Mesenteric fat pad (tissue), 1 donor: ENCODE data around the gene PCDHGC4. TPM values are rescaled to one million over a fixed set of nuclear protein-coding genes. Genes with fewer than 3 reads are reported as not detected.

ENCODE experiments used
- DNase-seq: peaks from one replicate; pipeline ENCODE4 v3.0.0-alpha.2; 2020; ENCODE audit warnings: low spot score
- long read RNA-seq: library from polyadenylated mRNA; unstranded; transcript quantifications from one replicate; pipeline ENCODE4 v2.0.0, GENCODE V29; 2020
- total RNA-seq: library from RNA; stranded (reverse); fragmentation: NEBNext Ultra II Directional; extraction: Animal tissue kit (Norgen Biotek cat#: 25700); gene quantifications from one replicate; pipeline ENCODE4 v1.2.1, GENCODE V29; 2021
- donor health status: DM: yes; HTN: yes; CAD: no.

PCDHGC4 gene
- 1.7 TPM for total RNA-seq
- long read RNA-seq = 0 reads

DNA sequence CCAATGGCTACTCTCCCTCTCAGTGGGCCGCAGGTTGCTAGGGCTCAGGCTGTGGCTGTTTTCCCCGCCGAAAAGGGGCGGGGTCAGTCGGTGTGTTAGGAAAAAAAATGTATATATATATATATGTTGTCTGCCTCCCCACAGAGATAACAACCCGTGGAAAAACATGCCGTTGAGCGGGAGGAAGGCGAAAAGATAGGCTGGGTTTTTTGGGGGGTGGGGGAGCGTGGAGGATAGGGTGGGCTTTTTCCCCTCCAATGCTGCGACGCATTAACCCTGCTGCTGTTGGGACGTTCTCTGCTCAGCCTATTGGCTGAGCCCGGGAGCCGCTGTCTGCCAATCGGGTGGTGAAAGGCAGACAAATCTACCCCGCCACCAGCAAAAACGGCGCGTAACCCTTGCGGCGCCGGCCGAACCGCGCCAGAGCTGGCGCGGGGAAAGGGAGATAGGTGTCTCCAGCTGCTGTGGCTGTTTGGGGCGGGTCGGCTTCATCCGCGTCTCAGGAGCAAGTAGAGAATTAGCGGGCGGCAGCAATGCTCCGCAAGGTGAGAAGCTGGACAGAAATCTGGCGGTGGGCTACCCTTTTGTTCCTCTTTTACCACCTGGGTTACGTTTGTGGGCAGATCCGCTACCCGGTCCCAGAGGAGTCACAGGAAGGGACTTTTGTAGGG, at the start of gene PCDHGC4:
TSS of gene PCDHGC4 (plus strand) at position 390 of the 671 bp plus-strand sequence. CDS start at position 534, 144 bp downstream.
- no peak for DNase-seq

DNA sequence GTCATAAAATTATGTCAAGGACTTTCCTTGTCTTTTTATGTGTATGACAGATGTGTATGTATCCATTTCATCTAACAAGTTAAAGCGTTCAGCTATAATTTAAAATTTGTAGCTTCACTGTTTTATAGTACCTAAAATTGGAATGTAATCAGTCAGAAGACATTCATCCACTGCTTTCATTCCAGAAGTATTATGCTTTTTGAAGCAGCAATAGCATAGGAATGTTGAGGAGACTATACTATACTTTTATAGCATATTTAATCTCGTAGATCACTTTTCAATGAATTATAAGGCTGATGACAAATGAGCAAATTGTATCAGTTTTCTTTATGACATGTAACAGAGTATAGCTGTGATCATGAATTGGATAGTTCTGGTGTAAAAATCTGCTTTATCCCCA, 47.6 kb upstream of the PCDHGC4 start:
- DNase-seq = no peak

DNA sequence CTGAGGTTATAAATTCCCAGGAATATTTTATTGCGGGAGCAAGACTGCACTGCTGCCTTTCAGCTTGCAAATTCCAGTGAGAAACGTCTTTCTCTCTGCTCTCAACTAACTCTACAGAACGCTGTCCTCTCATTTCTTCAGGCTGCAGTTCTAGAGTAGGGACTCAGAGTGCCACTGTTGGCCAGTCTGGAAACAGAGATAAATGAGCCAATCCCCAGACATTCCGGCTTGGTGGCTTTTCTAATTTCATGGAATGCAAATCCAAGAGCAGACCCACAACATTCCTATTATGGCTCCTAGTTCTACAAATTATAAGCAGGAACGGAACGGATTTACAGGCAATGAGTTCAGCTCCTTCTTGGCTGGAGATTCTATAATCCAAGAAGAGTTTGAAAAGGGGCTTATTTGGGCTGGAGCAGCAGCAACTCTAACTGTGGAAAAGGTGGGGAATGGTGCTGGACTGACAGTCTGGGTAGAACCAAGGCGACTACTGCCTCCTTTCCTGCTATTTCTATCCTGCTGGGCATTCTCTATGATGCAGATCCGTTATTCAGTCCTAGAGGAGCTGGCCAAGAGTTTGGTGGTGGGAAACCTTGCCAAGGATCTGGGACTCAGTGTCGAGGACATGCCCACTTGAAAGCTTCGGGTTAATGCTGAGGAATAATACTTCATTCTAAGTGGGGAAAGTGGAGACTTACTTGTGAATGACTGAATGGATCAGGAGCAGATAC, 45.3 kb upstream of the PCDHGC4 start:
- DNase-seq = no peak

DNA sequence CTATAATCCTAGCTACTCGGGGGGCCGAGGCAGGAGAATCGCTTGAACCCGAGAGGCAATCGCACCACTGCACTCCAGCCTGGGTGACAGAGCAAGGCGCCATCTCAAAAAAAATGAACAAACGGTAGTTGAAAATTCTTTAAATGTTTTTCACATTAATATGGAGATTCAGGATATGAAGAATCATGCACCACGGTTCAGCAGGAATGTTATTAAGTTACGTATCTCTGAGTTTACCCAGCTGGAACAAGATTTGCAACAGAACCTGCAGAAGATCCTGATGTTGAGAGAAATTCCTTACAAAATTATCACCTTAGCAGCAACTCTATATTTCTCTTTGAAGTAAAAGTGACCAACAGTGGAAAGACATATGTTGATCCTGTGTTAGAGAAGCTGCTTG, 44.5 kb upstream of the PCDHGC4 start:
- no peak for DNase-seq

DNA sequence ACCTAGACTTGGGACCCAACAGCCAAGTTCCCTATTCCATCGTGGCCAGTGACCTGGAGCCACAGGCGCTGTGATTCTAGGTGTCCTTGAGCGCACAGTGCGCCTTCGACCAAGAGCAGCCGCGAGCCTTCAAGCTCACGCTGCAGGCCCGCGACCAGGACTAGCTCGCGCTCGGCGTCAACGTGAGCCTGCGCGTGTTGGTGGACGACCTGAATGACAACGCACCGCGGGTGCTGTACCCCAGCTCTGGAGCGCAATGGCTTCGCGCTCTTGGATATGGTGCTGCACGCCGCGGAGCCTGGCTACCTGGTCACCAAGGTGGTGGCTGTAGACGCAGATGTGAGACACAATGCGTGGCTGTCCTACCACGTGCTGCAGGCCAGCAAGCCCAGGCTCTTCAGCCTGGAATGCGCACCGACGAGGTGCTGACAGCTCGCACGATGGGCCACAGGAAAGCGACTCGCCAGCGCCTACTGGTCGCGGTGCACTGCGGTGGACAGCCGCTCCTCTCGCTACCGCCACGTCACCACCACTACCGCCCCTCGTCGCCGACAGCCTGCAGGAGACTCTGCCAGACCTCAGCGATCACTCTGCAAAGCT, 43.2 kb upstream of the PCDHGC4 start:
- DNase-seq = no peak

DNA sequence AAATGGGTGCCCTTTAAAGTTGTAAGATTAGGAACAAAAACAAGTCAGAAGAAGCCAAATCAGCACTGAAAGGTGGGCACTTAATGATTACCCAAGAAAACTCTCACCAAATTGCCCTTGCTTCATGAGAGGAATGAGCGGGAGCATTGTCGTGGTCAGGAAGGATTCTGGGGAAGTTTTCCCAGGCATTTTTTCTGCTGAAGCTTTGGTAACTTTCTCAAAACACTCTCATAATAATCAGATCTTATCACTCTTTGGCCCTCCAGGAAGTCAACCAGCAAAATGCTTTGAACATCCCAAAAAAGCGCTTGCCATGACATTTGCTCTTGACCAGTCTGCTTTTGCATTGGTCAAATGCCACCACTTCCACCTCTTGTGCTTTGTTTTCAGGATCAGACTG, 19.5 kb upstream of the PCDHGC4 start:
- DNase-seq = no peak

DNA sequence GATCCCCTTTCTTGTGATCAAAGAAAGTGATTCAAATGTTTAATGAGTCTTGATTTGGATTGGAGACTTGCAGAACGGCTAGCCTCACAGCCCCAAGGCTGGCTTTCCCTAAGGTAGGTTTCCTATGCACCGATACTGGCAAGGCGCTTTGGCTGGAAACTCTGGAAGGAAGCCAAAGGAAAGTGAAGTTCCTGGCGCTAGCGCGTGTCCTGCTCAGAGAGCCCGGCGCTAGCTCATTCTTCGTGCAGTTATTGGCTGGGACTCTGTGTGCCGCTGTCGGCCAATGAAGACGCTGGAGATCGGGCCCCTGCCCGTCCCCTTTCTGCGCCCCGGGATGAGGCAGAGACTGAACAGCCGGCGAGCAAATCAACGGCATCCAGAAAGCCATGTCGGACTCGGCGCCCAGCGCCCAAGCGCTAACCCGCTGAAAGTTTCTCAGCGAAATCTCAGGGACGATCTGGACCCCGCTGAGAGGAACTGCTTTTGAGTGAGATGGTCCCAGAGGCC, 9.2 kb upstream of the PCDHGC4 start, which contains the start of gene PCDHGC3:
TSS of gene PCDHGC3 (plus strand) at position 342 of the 507 bp plus-strand sequence. CDS start at position 493, 151 bp downstream.
- peak; percentile 94 for DNase-seq

DNA sequence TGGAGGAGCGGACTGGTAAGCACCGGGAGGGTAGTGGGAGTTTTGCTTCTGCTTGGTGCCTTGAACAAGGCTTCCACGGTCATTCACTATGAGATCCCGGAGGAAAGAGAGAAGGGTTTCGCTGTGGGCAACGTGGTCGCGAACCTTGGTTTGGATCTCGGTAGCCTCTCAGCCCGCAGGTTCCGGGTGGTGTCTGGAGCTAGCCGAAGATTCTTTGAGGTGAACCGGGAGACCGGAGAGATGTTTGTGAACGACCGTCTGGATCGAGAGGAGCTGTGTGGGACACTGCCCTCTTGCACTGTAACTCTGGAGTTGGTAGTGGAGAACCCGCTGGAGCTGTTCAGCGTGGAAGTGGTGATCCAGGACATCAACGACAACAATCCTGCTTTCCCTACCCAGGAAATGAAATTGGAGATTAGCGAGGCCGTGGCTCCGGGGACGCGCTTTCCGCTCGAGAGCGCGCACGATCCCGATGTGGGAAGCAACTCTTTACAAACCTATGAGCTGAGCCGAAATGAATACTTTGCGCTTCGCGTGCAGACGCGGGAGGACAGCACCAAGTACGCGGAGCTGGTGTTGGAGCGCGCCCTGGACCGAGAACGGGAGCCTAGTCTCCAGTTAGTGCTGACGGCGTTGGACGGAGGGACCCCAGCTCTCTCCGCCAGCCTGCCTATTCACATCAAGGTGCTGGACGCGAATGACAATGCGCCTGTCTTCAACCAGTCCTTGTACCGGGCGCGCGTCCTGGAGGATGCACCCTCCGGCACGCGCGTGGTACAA, 8.5 kb upstream of the PCDHGC4 start:
- DNase-seq = no peak

DNA sequence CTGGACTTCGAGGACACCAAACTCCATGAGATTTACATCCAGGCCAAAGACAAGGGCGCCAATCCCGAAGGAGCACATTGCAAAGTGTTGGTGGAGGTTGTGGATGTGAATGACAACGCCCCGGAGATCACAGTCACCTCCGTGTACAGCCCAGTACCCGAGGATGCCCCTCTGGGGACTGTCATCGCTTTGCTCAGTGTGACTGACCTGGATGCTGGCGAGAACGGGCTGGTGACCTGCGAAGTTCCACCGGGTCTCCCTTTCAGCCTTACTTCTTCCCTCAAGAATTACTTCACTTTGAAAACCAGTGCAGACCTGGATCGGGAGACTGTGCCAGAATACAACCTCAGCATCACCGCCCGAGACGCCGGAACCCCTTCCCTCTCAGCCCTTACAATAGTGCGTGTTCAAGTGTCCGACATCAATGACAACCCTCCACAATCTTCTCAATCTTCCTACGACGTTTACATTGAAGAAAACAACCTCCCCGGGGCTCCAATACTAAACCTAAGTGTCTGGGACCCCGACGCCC, 7.7 kb upstream of the PCDHGC4 start:
- DNase-seq = no peak

DNA sequence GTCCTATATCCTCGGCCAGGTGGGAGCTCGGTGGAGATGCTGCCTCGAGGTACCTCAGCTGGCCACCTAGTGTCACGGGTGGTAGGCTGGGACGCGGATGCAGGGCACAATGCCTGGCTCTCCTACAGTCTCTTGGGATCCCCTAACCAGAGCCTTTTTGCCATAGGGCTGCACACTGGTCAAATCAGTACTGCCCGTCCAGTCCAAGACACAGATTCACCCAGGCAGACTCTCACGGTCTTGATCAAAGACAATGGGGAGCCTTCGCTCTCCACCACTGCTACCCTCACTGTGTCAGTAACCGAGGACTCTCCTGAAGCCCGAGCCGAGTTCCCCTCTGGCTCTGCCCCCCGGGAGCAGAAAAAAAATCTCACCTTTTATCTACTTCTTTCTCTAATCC, 7.0 kb upstream of the PCDHGC4 start:
- no peak for DNase-seq

DNA sequence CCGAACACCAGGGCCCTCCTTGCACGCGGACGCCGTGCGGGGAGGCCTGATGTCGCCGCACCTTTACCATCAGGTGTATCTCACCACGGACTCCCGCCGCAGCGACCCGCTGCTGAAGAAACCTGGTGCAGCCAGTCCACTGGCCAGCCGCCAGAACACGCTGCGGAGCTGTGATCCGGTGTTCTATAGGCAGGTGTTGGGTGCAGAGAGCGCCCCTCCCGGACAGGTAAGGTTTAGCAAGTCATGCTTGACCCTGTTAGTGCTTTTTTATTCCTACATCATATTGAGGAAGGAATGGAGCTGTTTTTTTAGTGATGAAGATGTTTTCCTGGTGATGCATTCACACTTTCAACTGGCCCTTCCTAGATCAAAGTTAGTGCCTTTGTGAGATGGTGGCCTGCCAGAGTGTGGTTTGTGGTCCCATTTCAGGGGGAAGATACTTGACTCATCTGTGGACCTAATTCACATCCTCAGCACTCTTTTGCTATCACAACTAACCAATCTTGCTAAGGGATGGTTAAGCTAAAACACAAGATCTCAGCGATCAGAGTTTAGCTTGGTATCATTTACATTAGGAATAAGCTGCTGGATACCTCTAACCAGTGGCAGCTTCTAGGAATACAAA, 6.4 kb upstream of the PCDHGC4 start:
- DNase-seq = no peak

DNA sequence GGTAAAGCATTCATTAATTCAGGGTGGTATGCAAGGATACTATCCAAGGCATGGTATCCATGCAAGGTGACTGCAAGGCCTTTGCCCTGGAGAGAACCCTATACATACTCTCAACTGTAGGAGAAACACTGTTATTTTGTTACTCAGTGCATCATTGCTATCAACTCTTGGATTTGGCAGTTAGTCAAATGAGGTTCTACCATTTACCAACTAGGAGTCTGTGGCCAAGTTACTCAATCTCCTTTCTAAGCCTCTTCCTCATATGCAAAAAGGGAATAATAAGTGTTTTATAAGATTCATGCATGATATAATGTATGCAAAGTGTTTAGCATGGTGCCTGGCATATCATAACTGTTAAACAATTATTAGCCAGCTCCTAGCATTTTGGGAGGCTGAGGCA, 5.1 kb upstream of the PCDHGC4 start:
- DNase-seq = no peak

DNA sequence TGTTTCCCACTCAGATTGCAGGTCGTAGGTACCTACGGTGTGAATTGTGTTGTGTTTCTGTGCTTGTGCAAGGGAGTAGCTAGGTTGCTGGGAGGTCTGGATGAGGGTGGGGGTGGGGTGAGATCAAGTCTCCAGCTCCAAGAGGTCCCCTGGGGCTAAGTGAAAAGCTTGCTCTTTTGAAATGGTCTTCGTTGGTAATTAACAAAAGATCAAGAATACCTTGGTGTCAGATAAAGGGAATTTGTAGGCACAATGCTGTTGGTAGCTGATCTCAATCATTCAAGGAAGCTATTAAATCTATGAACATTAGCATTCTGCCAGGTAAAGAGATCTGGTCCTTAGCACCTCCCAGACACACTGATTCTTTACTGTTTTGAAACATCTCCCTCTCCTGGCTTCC, 928 bp upstream of the PCDHGC4 start:
- DNase-seq = no peak

DNA sequence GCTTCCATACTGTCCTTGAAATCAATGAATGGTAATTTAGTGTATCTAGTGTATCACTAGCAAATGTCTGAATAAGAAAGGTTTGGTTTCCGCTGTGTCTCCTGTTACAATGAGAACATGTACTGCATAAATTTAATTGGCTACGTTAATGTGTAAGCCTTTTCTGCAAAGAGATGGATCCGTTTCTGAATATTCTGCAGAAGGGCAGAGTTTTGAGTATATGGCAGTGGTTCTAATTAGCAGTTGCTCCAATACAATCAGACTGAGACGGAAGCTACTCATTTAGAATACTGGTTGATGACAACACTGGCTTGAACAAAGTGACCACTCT, 555 bp upstream of the PCDHGC4 start:
- no peak for DNase-seq

DNA sequence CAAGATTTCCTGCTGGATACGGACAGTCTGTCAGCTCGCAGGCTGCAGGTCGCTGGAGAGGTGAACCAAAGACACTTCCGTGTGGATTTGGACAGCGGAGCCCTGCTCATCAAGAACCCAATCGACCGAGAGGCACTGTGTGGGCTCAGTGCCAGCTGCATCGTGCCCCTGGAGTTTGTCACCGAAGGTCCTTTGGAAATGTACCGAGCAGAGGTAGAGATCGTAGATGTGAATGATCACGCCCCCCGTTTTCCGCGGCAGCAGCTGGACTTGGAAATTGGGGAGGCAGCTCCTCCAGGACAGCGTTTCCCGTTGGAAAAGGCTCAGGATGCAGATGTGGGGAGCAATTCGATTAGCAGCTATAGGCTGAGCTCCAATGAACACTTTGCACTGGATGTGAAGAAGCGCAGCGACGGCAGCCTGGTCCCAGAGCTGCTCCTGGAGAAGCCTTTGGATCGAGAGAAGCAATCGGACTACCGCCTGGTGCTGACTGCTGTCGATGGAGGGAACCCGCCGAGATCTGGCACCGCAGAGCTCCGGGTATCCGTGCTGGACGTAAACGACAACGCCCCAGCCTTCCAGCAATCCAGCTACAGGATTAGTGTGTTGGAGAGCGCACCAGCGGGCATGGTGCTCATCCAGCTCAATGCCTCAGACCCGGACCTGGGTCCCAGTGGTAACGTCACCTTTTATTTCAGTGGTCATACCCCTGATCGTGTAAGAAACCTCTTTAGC, 658 bp downstream of the PCDHGC4 start:
- DNase-seq = no peak

DNA sequence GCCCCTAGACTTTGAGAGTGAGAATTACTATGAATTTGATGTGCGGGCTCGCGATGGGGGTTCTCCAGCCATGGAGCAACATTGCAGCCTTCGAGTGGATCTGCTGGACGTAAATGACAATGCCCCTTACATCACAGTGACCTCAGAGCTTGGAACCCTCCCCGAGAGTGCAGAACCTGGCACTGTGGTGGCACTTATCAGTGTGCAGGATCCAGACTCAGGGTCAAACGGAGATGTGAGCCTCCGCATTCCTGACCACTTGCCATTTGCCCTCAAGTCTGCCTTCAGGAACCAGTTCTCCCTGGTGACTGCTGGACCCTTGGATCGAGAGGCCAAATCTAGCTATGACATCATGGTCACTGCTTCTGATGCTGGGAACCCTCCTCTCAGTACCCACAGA, 1.3 kb downstream of the PCDHGC4 start:
- DNase-seq = no peak

DNA sequence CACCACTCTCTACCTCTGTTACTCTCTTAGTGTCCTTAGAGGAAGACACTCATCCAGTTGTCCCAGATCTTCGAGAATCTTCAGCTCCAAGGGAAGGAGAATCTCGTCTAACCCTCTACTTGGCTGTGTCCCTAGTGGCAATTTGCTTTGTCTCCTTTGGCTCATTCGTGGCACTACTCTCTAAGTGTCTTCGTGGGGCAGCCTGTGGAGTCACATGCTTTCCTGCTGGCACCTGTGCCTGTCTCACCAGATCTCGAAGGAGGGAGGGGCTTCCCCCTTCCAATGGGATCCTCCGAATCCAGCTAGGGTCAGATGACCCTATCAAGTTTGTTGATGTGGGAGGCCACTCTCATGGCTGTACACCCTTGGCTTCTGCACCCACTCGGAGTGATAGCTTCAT, 2.3 kb downstream of the PCDHGC4 start:
- DNase-seq = no peak

DNA sequence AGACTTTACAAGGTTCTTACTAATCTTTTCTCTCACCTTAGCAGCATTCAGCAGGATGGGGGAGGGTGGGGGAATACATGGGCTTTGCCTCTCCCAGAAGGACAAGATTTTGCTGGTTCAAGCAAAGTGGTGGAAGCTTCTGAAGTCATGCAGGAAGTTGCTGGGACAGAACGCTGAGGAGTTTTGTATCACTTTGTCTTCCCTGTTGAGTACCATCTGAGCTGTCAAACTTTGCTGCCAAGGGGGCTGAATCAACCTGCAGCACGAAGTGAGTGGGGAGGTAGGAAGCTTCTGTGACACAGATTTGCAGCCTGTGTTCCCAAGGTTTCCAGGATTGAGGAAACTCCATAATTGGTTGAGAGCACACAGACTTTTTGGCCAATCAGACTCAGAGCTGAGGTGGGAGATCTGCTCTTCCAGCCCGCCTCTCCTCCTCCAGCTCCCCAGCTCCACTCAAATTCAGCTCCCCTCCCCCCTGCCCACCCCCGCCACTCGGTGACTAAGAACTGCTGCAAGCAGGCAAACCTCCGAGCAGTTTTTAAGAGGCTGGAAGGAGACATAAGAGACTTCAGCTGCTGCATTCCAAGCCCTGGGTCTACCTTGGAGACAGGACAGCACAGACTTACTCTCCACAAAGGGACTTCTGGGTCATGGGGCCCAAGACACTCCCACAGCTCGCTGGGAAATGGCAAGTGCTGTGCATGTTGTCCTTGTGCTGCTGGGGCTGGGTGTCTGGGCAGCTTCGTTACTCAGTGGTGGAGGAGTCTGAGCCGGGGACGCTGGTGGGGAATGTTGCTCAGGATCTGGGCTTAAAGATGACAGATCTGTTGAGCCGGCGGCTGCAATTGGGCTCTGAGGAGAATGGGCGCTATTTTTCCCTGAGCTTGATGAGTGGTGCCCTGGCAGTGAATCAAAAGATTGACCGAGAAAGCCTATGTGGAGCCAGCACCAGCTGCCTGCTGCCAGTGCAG, 4.0 kb downstream of the PCDHGC4 start, which contains the start of gene PCDHGC5:
TSS of gene PCDHGC5 (plus strand) at position 491 of the 971 bp plus-strand sequence. CDS start at position 651, 160 bp downstream.
- DNase-seq = peak; percentile 39

DNA sequence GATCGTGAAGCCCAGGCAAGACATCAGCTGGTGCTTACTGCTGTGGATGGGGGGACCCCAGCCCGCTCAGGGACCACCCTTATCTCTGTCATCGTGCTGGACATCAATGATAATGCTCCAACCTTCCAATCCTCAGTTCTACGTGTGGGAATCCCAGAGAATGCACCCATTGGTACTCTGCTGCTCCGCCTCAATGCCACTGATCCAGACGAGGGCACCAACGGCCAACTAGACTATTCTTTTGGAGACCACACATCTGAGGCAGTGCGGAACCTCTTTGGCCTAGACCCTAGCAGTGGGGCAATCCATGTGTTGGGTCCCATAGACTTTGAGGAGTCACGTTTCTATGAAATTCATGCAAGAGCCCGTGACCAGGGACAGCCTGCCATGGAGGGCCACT, 5.0 kb downstream of the PCDHGC4 start:
- peak; percentile 49 for DNase-seq
